Thymus (tissue), 11 donors: Measurements from ENCODE around the gene FBXL15. TPM values are rescaled to one million over a fixed set of nuclear protein-coding genes. Genes with fewer than 3 reads are reported as not detected.
A peak's percentile ranks its signal among the peaks of the same experiment; 100 is the strongest.

Source experiments
- DNase-seq, 9 donors: peaks; one replicate each; pipeline ENCODE4 v3.0.0-alpha.2; 2013; ENCODE audit warnings: low spot score in 9 of 9, low read depth in 6 of 9, missing footprints in 1 of 9
- H3K27ac ChIP-seq, 2 donors: one replicate each; pipeline ENCODE4 v1.5.1; 2013; ENCODE audit warnings: control low read depth in 1 of 2, low read depth in 1 of 2, low read length in 1 of 2, mild to moderate bottlenecking in 1 of 2, moderate library complexity in 1 of 2
- H3K27me3 ChIP-seq, 2 donors: one replicate each; pipeline ENCODE4 v1.5.1; 2013; ENCODE audit warnings: low read length in 1 of 2; ENCODE audit not compliant: control insufficient read depth in 2 of 2, insufficient read depth in 1 of 2
- H3K36me3 ChIP-seq, 2 donors: one replicate each; pipeline ENCODE4 v1.5.1; 2013; ENCODE audit warnings: low read length in 1 of 2, mild to moderate bottlenecking in 1 of 2, moderate library complexity in 1 of 2; ENCODE audit not compliant: control insufficient read depth in 2 of 2, insufficient read depth in 2 of 2
- H3K4me1 ChIP-seq, 2 donors: one replicate each; pipeline ENCODE4 v1.5.1; 2013; ENCODE audit warnings: low read length in 2 of 2; ENCODE audit not compliant: control insufficient read depth in 2 of 2, insufficient read depth in 2 of 2
- H3K4me3 ChIP-seq, 2 donors: one replicate each; pipeline ENCODE4 v1.5.1; 2013; ENCODE audit warnings: low read length in 2 of 2, control low read depth in 1 of 2, mild to moderate bottlenecking in 1 of 2
- H3K9me3 ChIP-seq, 2 donors: one replicate each; pipeline ENCODE4 v1.5.1; 2013; ENCODE audit warnings: low read length in 1 of 2, mild to moderate bottlenecking in 1 of 2; ENCODE audit not compliant: control insufficient read depth in 2 of 2, insufficient read depth in 1 of 2
- WGBS: extraction: QIAGEN DNeasy Blood & Tissue Kit; methylation state at CpG from one replicate; pipeline ENCODE4 v1.1.7; 2013; 5-methylcytosine and 5-hydroxymethylcytosine counted together
- polyA plus RNA-seq: library from polyadenylated mRNA; stranded (reverse); fragments of 200-250 nt; gene quantifications from one replicate; pipeline ENCODE4 v1.2.3, GENCODE V29; 2013
- total RNA-seq: library from RNA; stranded (reverse); fragments of 120-200 nt; gene quantifications from one replicate; pipeline ENCODE4 v1.2.4, GENCODE V29; 2013
- donor health status: healthy.

The FBXL15 gene
- total and polyA plus RNA-seq, 2 donors = 7.8 to 12.0 TPM

DNA sequence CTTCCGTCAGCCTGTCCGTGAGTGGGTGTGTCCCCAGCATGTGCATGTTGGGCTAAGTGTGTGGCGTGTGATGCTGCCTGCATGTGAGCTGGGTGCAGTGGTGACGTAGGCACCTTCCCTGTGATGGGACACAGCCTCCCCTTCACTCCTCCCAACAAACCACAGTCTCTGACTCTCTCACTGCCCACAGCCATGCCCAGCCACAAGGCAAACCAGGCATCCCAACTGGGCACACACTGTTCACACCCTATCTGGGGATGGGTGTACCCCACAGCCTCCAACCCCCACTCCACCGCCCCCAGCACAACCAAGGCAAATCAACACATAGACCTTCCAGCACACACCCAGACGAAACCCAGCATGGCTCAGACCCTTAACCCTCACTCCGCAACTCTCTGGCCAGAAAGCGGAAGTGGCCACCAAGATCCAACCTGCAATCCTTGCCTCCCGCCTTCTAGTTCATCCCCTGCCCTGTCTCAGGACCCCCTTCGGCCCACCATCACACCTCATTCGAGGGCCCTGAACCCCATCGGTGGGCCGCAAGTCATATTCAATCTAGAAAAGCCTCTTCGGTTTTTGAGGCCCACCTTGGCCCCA lies 12.4 kb upstream of the FBXL15 start:
- WGBS = 84% methylated on average over 14 of the region's 14 CpGs
- H3K9me3 ChIP-seq = peaks cover 0 to 4% of the 10 kb centered on the region in 2 donors
- no peak for DNase-seq
- no peaks in the 10 kb centered on the region for H3K36me3 ChIP-seq
- peaks cover 15 to 47% of the 10 kb centered on the region in 2 donors for H3K4me1 ChIP-seq
- peaks cover 53 to 76% of the 10 kb centered on the region in 2 donors for H3K27me3 ChIP-seq
- no peak overlapping the region for H3K27ac ChIP-seq
- H3K4me3 ChIP-seq = no peak overlapping the region

DNA sequence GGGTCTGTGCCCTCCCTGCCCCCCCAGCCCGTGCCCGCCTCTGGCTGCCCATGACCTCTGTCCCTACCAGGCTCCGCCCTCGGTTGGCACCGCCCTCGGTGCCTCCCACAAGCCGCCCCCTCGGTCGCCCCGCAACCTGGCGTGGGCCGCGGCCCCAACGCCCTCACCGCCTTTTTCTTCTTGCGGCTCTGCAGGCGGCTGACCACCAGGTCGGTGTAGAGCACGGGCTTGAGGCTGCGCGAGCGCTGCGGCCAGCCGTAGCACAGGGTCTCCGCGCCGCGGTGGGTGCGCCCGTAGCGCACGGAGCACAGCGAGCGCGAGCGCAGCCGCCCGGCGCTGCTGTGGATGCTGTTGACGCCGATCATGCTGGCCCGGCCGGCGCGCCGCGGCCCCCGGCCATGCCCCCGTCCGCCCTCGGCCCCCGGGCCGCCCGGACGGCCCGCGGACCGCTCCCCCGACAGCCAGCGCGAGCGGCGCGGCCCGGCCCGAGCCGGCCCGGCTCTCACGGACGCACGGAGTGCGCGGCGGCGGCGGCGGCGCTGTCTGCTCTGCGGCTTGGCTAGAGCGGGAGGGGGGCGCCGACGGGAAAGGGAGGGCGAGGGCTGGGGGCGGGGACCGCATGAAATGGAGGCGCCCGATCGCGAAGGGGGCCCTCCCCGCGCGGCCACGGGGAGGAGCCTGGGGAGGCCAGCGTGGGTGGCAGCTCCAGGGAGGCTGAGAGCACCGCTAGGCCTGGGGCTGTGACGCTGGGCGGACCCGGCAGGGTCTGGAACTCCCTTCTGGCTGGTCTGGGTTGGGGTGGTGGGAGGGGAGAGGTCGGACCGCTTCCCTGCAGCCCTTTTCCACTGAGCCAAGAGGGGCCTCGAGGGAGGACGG lies 11.7 kb upstream of the FBXL15 start:
- H3K27ac ChIP-seq = peak overlapping the region; percentile 9 to 32
- peak in 6 of 9 donors; percentile 41 to 77 (median 56) for DNase-seq
- H3K9me3 ChIP-seq = peaks cover 0 to 4% of the 10 kb centered on the region in 2 donors
- WGBS = 1% methylated on average over 103 of the region's 103 CpGs
- H3K36me3 ChIP-seq = no peaks in the 10 kb centered on the region
- peaks cover 19 to 53% of the 10 kb centered on the region in 2 donors for H3K4me1 ChIP-seq
- H3K27me3 ChIP-seq = peaks cover 53 to 81% of the 10 kb centered on the region in 2 donors
- H3K4me3 ChIP-seq = peak overlapping the region; percentile 24 to 53

DNA sequence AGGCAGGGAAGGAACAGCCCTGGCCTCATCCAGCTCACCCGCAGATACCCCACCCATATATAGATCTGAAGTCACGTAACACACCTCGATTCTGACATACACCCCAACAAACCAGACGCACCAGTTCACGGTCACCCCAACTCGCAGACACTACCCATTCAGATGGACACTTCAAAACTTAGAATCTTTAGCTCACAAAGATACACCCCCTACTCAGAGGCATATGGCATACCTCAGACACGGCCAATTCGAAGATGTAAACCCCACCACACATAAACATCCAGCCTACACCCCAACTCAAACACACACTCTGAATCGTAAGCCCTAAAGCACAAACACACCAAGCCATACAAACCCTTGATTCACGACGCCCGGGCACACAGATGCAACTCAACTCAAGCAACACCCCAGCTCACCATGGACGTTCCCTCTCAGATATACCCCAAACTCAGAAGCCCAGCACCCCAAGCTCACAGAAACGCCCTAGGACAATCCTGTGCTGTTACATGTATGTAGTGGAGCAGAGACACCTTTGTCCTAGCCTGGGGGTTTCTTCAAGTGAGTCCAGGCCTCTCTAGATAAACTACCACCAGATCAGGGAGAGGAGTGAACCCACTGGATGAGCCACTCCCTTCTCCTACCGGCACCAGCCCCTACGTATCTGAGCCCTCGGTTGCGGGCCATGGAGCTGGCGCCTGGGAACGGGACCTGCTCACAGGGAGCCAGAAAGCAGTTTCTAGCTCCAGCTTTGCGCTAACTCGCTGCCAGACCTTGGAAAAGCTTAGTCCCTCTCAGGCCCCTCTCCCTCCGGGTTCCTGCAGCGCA lies 10.8 kb upstream of the FBXL15 start:
- Histone ChIP-seq H3K27ac (peak overlapping the region; percentile 32 to 47), H3K27me3 (peaks cover 54 to 90% of the 10 kb centered on the region in 2 donors), H3K36me3 (no peaks in the 10 kb centered on the region), H3K9me3 (peaks cover 0 to 4% of the 10 kb centered on the region in 2 donors), H3K4me1 (peaks cover 19 to 53% of the 10 kb centered on the region in 2 donors), H3K4me3 (peak overlapping the region; percentile 32 to 53)
- DNase-seq = no peak
- WGBS = 47% methylated on average over 24 of the region's 24 CpGs

DNA sequence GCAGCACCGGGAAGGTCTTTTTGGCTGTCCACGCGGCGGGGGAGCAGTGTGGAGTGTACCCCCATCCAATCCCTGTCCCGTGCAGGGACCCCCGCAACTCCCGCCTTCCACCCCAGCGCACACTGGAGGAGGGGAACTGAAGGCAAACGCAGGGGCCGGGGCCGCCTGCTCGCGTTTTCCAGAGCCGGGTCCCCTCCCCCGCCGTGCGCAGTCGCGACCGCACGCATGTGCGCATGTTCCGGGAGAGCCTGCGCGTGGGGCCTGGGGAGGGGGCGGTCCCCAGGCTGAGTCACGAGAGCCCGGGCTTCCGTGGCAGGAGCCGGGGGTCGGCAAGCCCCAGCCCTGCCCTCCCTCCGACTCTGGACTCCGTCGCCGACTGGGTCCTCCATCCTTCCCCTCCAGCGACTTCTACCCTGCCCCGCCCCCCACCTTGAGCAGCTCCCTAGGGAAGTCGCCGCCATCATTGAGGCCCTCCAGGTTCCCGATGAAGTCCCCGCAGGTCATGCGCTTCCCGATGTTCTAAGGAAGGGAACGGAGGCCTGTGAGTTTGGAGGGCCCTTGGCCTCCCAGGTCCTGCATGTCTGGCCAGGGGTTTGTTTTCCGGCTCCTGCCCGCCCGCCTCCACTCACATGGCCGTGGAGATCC lies 10.1 kb upstream of the FBXL15 start:
- Histone ChIP-seq H3K27me3 (peaks cover 56 to 90% of the 10 kb centered on the region in 2 donors), H3K36me3 (no peaks in the 10 kb centered on the region), H3K27ac (peak overlapping the region in 1 of 2 donors; percentile 46), H3K4me1 (peaks cover 19 to 53% of the 10 kb centered on the region in 2 donors), H3K9me3 (peaks cover 0 to 4% of the 10 kb centered on the region in 2 donors), H3K4me3 (peak overlapping the region; percentile 30 to 32)
- 2% methylated on average over 48 of the region's 48 CpGs for WGBS
- peak in 6 of 9 donors; percentile 42 to 81 (median 56) for DNase-seq

DNA sequence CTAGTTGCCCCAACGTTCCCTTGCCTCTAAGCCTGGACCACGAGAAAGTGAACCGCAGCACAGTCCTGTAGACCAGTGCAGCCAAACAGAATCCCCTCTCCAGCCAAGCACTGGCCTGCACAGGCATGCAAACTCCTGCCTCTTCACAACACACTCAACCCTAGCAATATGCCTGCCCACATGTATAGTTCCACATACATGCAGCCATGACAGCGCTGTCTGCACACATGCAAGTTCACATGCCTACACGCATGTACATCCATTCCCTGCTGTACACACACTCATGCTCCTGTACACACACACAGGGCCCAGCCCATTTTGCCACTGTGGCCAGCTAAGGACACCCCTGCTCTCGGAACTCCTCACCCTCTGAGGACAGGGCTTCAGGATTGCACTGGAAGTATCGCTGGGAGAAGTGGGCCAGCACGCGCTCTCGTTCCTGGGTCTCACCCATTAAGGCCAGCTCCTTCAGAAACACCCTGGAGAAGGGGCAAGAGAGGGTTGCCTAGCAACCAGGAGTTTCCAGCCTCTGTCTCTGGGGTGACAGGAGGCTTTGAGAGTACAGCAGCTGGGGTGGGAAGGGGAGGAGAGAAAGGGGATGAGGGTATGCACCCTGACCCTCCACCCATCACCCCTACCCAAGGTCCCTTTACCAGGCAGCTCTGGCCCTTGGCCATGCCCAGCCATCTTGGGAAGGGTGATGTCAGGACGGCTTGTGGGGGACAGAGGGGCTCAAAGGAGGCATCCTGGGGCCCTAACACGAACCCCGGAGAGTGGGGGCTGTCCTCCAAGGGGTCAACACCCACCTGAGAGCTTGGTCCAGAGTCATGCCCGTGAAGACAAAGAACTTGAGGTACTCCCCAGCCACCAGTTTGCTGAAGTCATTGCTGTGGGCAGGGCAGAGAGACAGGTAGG lies 9.0 kb upstream of the FBXL15 start:
- H3K4me1 ChIP-seq = peaks cover 19 to 53% of the 10 kb centered on the region in 2 donors
- no peak overlapping the region for H3K4me3 ChIP-seq
- peaks cover 56 to 95% of the 10 kb centered on the region in 2 donors for H3K27me3 ChIP-seq
- no peak for DNase-seq
- no peaks in the 10 kb centered on the region for H3K36me3 ChIP-seq
- no peak overlapping the region for H3K27ac ChIP-seq
- WGBS = 94% methylated on average over 14 of the region's 14 CpGs
- H3K9me3 ChIP-seq = peaks cover 0 to 4% of the 10 kb centered on the region in 2 donors

DNA sequence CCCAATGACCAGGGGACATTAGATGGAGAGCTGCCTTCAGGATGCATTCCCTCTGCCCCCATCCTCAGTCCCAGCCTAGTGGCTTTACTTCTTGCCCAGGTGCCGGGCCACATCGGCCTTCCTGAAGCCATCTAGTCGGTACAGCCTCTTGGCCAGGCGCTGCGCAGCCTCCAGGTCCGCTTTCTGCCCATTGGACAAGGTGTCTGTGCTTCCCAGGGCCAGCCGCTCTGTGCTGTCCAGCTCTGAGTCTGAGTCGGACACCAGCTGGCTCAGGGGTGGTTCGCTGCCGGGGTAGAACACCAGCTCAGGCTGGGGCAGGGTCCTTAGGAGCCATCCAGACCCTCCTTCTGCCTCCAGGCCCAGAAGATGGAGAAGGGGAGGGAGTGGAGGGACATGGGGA lies 8.3 kb upstream of the FBXL15 start:
- no peak overlapping the region for H3K4me3 ChIP-seq
- peaks cover 59 to 95% of the 10 kb centered on the region in 2 donors for H3K27me3 ChIP-seq
- WGBS = 96% methylated on average over 10 of the region's 10 CpGs
- no peak for DNase-seq
- no peak overlapping the region for H3K27ac ChIP-seq
- H3K9me3 ChIP-seq = peaks cover 2 to 4% of the 10 kb centered on the region in 2 donors
- H3K36me3 ChIP-seq = no peaks in the 10 kb centered on the region
- peaks cover 19 to 53% of the 10 kb centered on the region in 2 donors for H3K4me1 ChIP-seq

DNA sequence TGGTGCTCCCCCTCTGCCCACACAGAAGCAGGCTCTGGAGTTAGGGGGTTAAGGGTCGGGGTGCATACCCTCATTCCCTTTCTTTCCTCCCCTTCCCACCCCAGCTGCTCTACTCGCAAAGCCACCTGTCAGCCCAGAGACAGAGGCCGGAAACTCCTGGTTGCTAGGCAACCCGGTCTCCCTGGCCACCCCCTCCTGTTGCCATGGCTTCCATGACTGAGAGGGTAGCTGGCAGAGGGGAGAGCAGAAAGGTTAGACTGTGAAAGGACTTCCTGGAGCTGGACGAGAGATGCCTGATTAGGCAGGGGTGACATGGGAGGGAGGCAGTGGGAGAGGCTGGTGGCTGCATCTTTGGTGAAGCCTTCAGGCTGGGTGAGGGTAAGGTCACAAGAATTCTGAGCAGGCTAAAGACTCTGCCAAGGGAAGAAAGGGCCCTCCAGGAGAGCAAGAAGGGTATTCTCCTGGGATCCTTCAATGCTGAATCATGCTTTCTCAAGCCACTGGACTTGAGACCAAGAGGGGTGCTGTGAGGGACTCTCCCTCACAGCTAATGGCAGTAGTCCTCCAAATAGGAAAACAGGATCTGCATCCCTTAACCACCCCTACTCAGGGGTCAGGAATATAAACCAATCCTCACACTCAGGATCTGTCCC lies 7.5 kb upstream of the FBXL15 start:
- peak in 7 of 9 donors; percentile 56 to 87 (median 71) for DNase-seq
- H3K9me3 ChIP-seq = peaks cover 2 to 4% of the 10 kb centered on the region in 2 donors
- H3K36me3 ChIP-seq = no peaks in the 10 kb centered on the region
- no peak overlapping the region for H3K27ac ChIP-seq
- H3K4me1 ChIP-seq = peaks cover 19 to 50% of the 10 kb centered on the region in 2 donors
- peaks cover 52 to 95% of the 10 kb centered on the region in 2 donors for H3K27me3 ChIP-seq
- WGBS = 19% methylated on average over 5 of the region's 5 CpGs
- no peak overlapping the region for H3K4me3 ChIP-seq
